ENCODE measurements around the gene DDX43. TPM values are rescaled to one million over a fixed set of nuclear protein-coding genes. Genes with fewer than 3 reads are reported as not detected.

Gene DDX43
- total RNA-seq, 1 donor from 2014 or later: not detected

GRCh38 chr6:73421534-73421933, 26.9 kb downstream of the DDX43 start:
- H3K4me1 ChIP-seq (ENCODE audit: insufficient read depth, low read length): no peaks in the 10 kb centered on the region
- Mint-ChIP-seq H3K27me3 (ENCODE audit: low read depth, unreplicated experiment) (no peaks in the 10 kb centered on the region), H3K36me3 (ENCODE audit: low read depth, unreplicated experiment) (no peaks in the 10 kb centered on the region), H3K9me3 (ENCODE audit: unreplicated experiment) (no peaks in the 10 kb centered on the region), H3K4me3 (ENCODE audit: unreplicated experiment) (no peak overlapping the region), H3K4me1 (ENCODE audit: low read depth, unreplicated experiment) (no peaks in the 10 kb centered on the region), H3K27ac (ENCODE audit: unreplicated experiment) (no peak overlapping the region)
- H3K27me3 ChIP-seq (ENCODE audit: insufficient read depth, low read length): no peaks in the 10 kb centered on the region
- no peaks in the 10 kb centered on the region for H3K9me3 ChIP-seq (ENCODE audit: insufficient read depth, low read depth, low read length)
- TF ChIP-seq CTCF (IDR thresholded peaks at IDR 0.05; ENCODE audit: insufficient read depth, low read depth, low read length) (no peak), EZH2 (IDR thresholded peaks at IDR 0.05; ENCODE audit: insufficient read depth, low read length) (no peak)
- no peaks in the 10 kb centered on the region for H3K79me2 ChIP-seq (ENCODE audit: insufficient read depth, low read length)
- no peak overlapping the region for H3K4me3 ChIP-seq (ENCODE audit: insufficient read depth, low read depth, low read length)
- H4K20me1 ChIP-seq (ENCODE audit: insufficient read depth, low read length): no peaks in the 10 kb centered on the region
- no peak overlapping the region for H3K4me2 ChIP-seq (ENCODE audit: low read length)
- no peak overlapping the region for H3K9ac ChIP-seq (ENCODE audit: low read length)
- no peak for FAIRE-seq
- no peak overlapping the region for H3K27ac ChIP-seq (ENCODE audit: low read depth, low read length)
- H3K36me3 ChIP-seq (ENCODE audit: insufficient read depth, low read length): no peaks in the 10 kb centered on the region
- no peak overlapping the region for H2AFZ ChIP-seq (ENCODE audit: low read depth, low read length)
- DNase-seq (ENCODE audit: low read depth): no peak

- Histone ChIP-seq H3K9ac (ENCODE audit: low read length) (no peak overlapping the region), H3K4me2 (ENCODE audit: low read length) (no peak overlapping the region), H4K20me1 (ENCODE audit: insufficient read depth, low read length) (no peaks in the 10 kb centered on the region), H3K9me3 (ENCODE audit: insufficient read depth, low read depth, low read length) (no peaks in the 10 kb centered on the region), H3K36me3 (ENCODE audit: insufficient read depth, low read length) (no peaks in the 10 kb centered on the region), H3K4me1 (ENCODE audit: insufficient read depth, low read length) (no peaks in the 10 kb centered on the region), H3K27ac (ENCODE audit: low read depth, low read length) (no peak overlapping the region), H3K79me2 (ENCODE audit: insufficient read depth, low read length) (no peaks in the 10 kb centered on the region), H2AFZ (ENCODE audit: low read depth, low read length) (no peak overlapping the region), H3K27me3 (ENCODE audit: insufficient read depth, low read length) (no peaks in the 10 kb centered on the region), H3K4me3 (ENCODE audit: insufficient read depth, low read depth, low read length) (no peak overlapping the region)
- TF ChIP-seq EZH2 (IDR thresholded peaks at IDR 0.05; ENCODE audit: insufficient read depth, low read length): no peak
- no peak for TF ChIP-seq CTCF (IDR thresholded peaks at IDR 0.05; ENCODE audit: insufficient read depth, low read depth, low read length)
- no peak overlapping the region for H3K27ac Mint-ChIP-seq (ENCODE audit: unreplicated experiment)
- H3K9me3 Mint-ChIP-seq (ENCODE audit: unreplicated experiment): no peaks in the 10 kb centered on the region
- H3K4me3 Mint-ChIP-seq (ENCODE audit: unreplicated experiment): no peak overlapping the region
- H3K4me1 Mint-ChIP-seq (ENCODE audit: low read depth, unreplicated experiment): no peaks in the 10 kb centered on the region
- no peak for DNase-seq (ENCODE audit: low read depth)
- H3K27me3 Mint-ChIP-seq (ENCODE audit: low read depth, unreplicated experiment): no peaks in the 10 kb centered on the region
- no peaks in the 10 kb centered on the region for H3K36me3 Mint-ChIP-seq (ENCODE audit: low read depth, unreplicated experiment)
- no peak for FAIRE-seq
These were observed 40.6 kb downstream of the DDX43 start for GRCh38 chr6:73435236-73435635.

- TF ChIP-seq EZH2 (IDR thresholded peaks at IDR 0.05; ENCODE audit: insufficient read depth, low read length): no peak
- no peak for TF ChIP-seq CTCF (IDR thresholded peaks at IDR 0.05; ENCODE audit: insufficient read depth, low read depth, low read length)
- no peaks in the 10 kb centered on the region for H3K36me3 Mint-ChIP-seq (ENCODE audit: low read depth, unreplicated experiment)
- H3K4me3 Mint-ChIP-seq (ENCODE audit: unreplicated experiment): no peak overlapping the region
These were observed 48.9 kb downstream of the DDX43 start for GRCh38 chr6:73443555-73443954.

More at GRCh38 chr6:73443555-73443954, 48.9 kb downstream of the DDX43 start:
- H3K36me3 ChIP-seq (ENCODE audit: insufficient read depth, low read length): no peaks in the 10 kb centered on the region
- H3K9ac ChIP-seq (ENCODE audit: low read length): no peak overlapping the region
- Mint-ChIP-seq H3K9me3 (ENCODE audit: unreplicated experiment) (no peaks in the 10 kb centered on the region), H3K4me1 (ENCODE audit: low read depth, unreplicated experiment) (no peaks in the 10 kb centered on the region), H3K27ac (ENCODE audit: unreplicated experiment) (no peak overlapping the region), H3K27me3 (ENCODE audit: low read depth, unreplicated experiment) (no peaks in the 10 kb centered on the region)
- H3K4me3 ChIP-seq (ENCODE audit: insufficient read depth, low read depth, low read length): no peak overlapping the region
- no peak overlapping the region for H2AFZ ChIP-seq (ENCODE audit: low read depth, low read length)
- no peaks in the 10 kb centered on the region for H3K27me3 ChIP-seq (ENCODE audit: insufficient read depth, low read length)
- no peaks in the 10 kb centered on the region for H3K4me1 ChIP-seq (ENCODE audit: insufficient read depth, low read length)
- DNase-seq (ENCODE audit: low read depth): no peak
- H3K79me2 ChIP-seq (ENCODE audit: insufficient read depth, low read length): no peaks in the 10 kb centered on the region
- H4K20me1 ChIP-seq (ENCODE audit: insufficient read depth, low read length): no peaks in the 10 kb centered on the region
- H3K4me2 ChIP-seq (ENCODE audit: low read length): no peak overlapping the region
- H3K27ac ChIP-seq (ENCODE audit: low read depth, low read length): no peak overlapping the region
- FAIRE-seq: no peak
- H3K9me3 ChIP-seq (ENCODE audit: insufficient read depth, low read depth, low read length): no peaks in the 10 kb centered on the region

Measured in astrocyte (in vitro differentiated cells and primary cell).